Measurements from ENCODE around the gene MLX.

Gene MLX

GRCh38 chr17:42566883-42567573, at the start of gene MLX:
Gene MLX (plus strand): TSS chr17:42567100. CDS start chr17:42567125, 25 bp downstream.
- DNase-seq = peak; percentile 40 to 97 (median 88)

- peak in 52 of 58 donors; percentile 5 to 85 (median 48) for DNase-seq
Observed at GRCh38 chr17:42517516-42517915, 49.4 kb upstream of the MLX start.

GRCh38 chr17:42518046-42518754, 48.7 kb upstream of the MLX start:
- peak in 23 of 58 donors; percentile 7 to 66 (median 26) for DNase-seq

GRCh38 chr17:42518755-42519545, 48.0 kb upstream of the MLX start:
- DNase-seq = peak in 1 of 58 donors; percentile 14

- DNase-seq = peak in 53 of 58 donors; percentile 19 to 86 (median 67)
Observed at GRCh38 chr17:42519546-42520491, 47.1 kb upstream of the MLX start.

- no peak for DNase-seq
Observed at GRCh38 chr17:42520540-42520951, 46.4 kb upstream of the MLX start.

GRCh38 chr17:42521036-42521435, 45.9 kb upstream of the MLX start:
- no peak for DNase-seq

GRCh38 chr17:42521666-42522262, 45.1 kb upstream of the MLX start:
- DNase-seq = no peak

GRCh38 chr17:42522263-42522790, 44.6 kb upstream of the MLX start:
- no peak for DNase-seq

GRCh38 chr17:42522798-42523278, 44.1 kb upstream of the MLX start:
- no peak for DNase-seq

GRCh38 chr17:42525221-42525620, 41.7 kb upstream of the MLX start:
- DNase-seq = no peak

GRCh38 chr17:42526031-42526444, 40.9 kb upstream of the MLX start:
- DNase-seq = no peak

- DNase-seq = no peak
Observed at GRCh38 chr17:42527932-42528331, 39.0 kb upstream of the MLX start.

GRCh38 chr17:42529061-42529460, 37.8 kb upstream of the MLX start:
- DNase-seq = no peak

GRCh38 chr17:42530952-42531454, 35.9 kb upstream of the MLX start:
- DNase-seq = no peak

GRCh38 chr17:42531455-42532354, 35.2 kb upstream of the MLX start:
- peak in 42 of 58 donors; percentile 13 to 66 (median 40) for DNase-seq

- DNase-seq = peak in 1 of 58 donors; percentile 45
Observed at GRCh38 chr17:42535155-42536047, 31.5 kb upstream of the MLX start.

- peak; percentile 40 to 98 (median 89) for DNase-seq
Observed at GRCh38 chr17:42536048-42536371, 30.9 kb upstream of the MLX start, which contains the start of gene NAGLU. Gene NAGLU (plus strand): TSS chr17:42536241. CDS start chr17:42536273, 32 bp downstream.

Measured in anterior cingulate cortex (tissue), 58 donors.